A549 treated with dexamethasone at 1 μM for 4 hours (cell line): ENCODE results near the gene ITGA2B. TPM values are rescaled to one million over a fixed set of nuclear protein-coding genes. Genes with fewer than 3 reads are reported as not detected.

Source experiments
- total RNA-seq: library from RNA; stranded (reverse); fragments of 200-300 nt; extraction: Qiagen RNA extraction; gene quantifications from 5 replicates; pipeline ENCODE4 v1.2.3, GENCODE V29; 2022

ITGA2B gene
- total RNA-seq = 1.1 to 2.3 TPM (median 1.4 TPM) in 5 replicates

GRCh38 chr17:44389281-44389680, at the start of gene ITGA2B:
Gene ITGA2B (minus strand): TSS chr17:44389649. CDS start chr17:44389473, 176 bp downstream.

DNA sequence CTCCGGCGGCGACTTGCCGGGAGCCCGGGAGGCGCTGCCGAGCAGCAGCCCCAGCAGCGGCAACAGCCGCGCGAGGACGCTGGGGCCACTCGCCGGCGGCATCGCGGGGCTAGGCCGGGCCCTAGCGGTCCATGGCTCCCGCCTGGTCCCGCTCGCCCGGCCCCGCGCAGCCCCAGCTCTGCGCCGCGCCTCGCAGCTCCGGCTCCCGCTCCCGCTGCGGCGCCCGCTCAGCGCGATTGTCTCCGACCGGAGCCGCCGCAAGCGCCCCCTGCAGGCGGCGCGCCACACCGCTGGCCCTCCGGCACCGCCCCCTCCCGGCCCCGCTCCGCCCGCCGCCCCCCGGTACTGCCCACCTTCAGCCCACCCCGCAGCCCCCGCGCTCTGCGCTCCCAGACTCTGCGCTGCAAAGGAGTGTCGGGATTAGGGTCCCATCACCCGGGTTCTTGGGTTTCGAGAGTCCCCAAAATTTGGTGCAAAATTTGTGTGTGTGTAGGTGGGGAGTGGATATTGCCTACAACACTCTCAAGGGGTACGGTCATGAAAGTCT, 25.8 kb downstream of the ITGA2B start, which contains the start of gene FAM171A2:
TSS of gene FAM171A2 (minus strand) at position 241 of the 547 bp plus-strand sequence. CDS start at position 102, 139 bp downstream.

GRCh38 chr17:44344939-44345453, 44.5 kb downstream of the ITGA2B start, which contains the start of gene GRN:
Gene GRN (plus strand): TSS chr17:44345302. CDS start chr17:44349165, 3,863 bp downstream.

GRCh38 chr17:44324571-44325275, 64.7 kb downstream of the ITGA2B start, which contains the start of gene SLC25A39:
Gene SLC25A39 (minus strand): TSS chr17:44324823. CDS start chr17:44323562, 1,261 bp downstream.

Other genes with a start within 250 kb of the ITGA2B start
- gene HROB, start 247.7 kb downstream of the ITGA2B start, total RNA-seq = 8.4 to 11.8 TPM (median 10.5 TPM) in 5 replicates
- 0.05 to 0.07 TPM (median 0.06 TPM) in 3 of 5 replicates, not detected in the others for gene ASB16, start 218.9 kb downstream of the ITGA2B start, total RNA-seq
- 32.9 to 41.2 TPM (median 39.6 TPM) in 5 replicates for gene TMUB2, start 202.7 kb downstream of the ITGA2B start, total RNA-seq
- 53.1 to 65.4 TPM (median 64.4 TPM) in 5 replicates for gene ATXN7L3, start 189.8 kb downstream of the ITGA2B start, total RNA-seq
- 77.3 to 96.3 TPM (median 93.7 TPM) in 5 replicates for gene UBTF, start 170.0 kb downstream of the ITGA2B start, total RNA-seq
- gene SLC4A1, start 121.5 kb downstream of the ITGA2B start, total RNA-seq = 0.02 TPM in 2 of 5 replicates, not detected in the others
- 0.39 to 1.1 TPM (median 0.81 TPM) in 5 replicates for gene RUNDC3A, start 81.0 kb downstream of the ITGA2B start, total RNA-seq
- gene SLC25A39, start 64.8 kb downstream of the ITGA2B start, total RNA-seq = 132 to 205 TPM (median 188 TPM) in 5 replicates
- gene GRN, start 44.3 kb downstream of the ITGA2B start, total RNA-seq = 188 to 253 TPM (median 225 TPM) in 5 replicates
- gene FAM171A2, start 25.8 kb downstream of the ITGA2B start, total RNA-seq = 2.3 to 4.2 TPM (median 3.4 TPM) in 5 replicates
- gene GPATCH8, start 113.8 kb upstream of the ITGA2B start, total RNA-seq = 17.4 to 26.7 TPM (median 23.4 TPM) in 5 replicates
- 19.8 to 30.4 TPM (median 27.7 TPM) in 5 replicates for gene FZD2, start 167.8 kb upstream of the ITGA2B start, total RNA-seq